ACC112 (cell line): ENCODE measurements around the gene CCDC188.

ENCODE experiments used
- H2AFZ ChIP-seq: fragments of 200-600 bp; sonication (generic); one replicate; pipeline ENCODE4 v1.6.0; 2017; ENCODE audit warnings: antibody characterized with exemption, low read length; ENCODE audit not compliant: unreplicated experiment
- H3K27ac ChIP-seq: fragments of 200-600 bp; sonication (generic); 2 replicates; pipeline ENCODE4 v1.5.1; 2014; ENCODE audit warnings: low read depth, mild to moderate bottlenecking, antibody characterized with exemption, low read length, moderate library complexity
- H3K27me3 ChIP-seq: fragments of 200-600 bp; sonication (generic); 2 replicates; pipeline ENCODE4 v1.6.1; 2014; ENCODE audit warnings: mild to moderate bottlenecking, antibody characterized with exemption, low read length, moderate library complexity, mixed read lengths; ENCODE audit not compliant: insufficient read depth
- H3K36me3 ChIP-seq: fragments of 200-600 bp; sonication (generic); 2 replicates; pipeline ENCODE4 v1.6.1; 2016; ENCODE audit warnings: mild to moderate bottlenecking, antibody characterized with exemption, low read length, moderate library complexity, mixed read lengths; ENCODE audit not compliant: insufficient read depth
- H3K4me1 ChIP-seq: fragments of 200-600 bp; sonication (generic); one replicate; pipeline ENCODE4 v1.6.1; 2016; ENCODE audit warnings: low read length, mixed read lengths; ENCODE audit not compliant: insufficient read depth, unreplicated experiment, control insufficient read depth
- H3K4me3 ChIP-seq: fragments of 200-600 bp; sonication (generic); 2 replicates; pipeline ENCODE4 v1.5.1; 2014; ENCODE audit warnings: mild to moderate bottlenecking, low read depth, low read length
- H3K79me2 ChIP-seq: fragments of 200-600 bp; sonication (generic); one replicate; pipeline ENCODE4 v1.6.0; 2016; ENCODE audit warnings: low read length; ENCODE audit not compliant: control insufficient read depth, unreplicated experiment, insufficient read depth

CCDC188 gene

DNA sequence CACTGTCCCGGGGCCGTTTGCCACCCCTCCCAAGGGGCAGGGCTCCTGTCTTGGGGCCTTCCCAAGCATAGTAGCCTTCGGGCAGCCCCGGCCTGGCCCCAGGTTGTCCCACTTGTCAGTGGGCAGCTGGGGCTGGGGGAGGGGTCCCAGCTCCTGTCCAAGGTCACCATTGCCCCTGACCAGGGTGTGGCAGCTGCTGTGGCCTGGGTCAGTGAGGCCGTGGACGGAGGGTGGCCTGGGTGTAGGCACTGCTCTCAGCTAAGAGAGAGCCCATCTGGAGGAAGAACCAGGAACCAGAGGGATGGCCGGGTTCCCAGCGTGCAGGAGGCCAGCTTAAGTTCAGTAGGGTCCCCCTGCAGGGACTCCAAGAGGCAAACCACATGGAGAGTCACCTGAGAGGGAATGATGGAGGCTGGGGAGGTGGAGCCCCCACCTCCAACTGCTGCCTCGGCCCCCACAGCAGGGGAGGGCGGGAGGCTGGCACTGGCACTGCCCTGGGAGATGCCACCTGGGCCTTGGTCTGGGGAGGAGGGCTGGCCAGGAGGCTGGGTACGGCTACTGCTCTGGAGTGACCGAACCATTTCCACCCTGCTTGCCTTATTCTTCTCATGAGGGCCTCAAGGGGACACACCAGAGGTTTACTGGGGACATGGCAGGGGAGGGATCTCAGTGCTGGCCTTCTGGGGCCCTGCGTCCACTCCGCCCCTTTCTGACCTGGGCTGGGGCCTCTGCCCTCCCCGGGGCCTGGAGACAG, 6.8 kb upstream of the CCDC188 start:
- Histone ChIP-seq H3K4me1 (no peaks in the 10 kb centered on the region), H3K79me2 (no peaks in the 10 kb centered on the region), H3K4me3 (no peak overlapping the region), H3K27me3 (no peaks in the 10 kb centered on the region), H3K27ac (no peak overlapping the region), H2AFZ (no peak overlapping the region), H3K36me3 (no peaks in the 10 kb centered on the region)

DNA sequence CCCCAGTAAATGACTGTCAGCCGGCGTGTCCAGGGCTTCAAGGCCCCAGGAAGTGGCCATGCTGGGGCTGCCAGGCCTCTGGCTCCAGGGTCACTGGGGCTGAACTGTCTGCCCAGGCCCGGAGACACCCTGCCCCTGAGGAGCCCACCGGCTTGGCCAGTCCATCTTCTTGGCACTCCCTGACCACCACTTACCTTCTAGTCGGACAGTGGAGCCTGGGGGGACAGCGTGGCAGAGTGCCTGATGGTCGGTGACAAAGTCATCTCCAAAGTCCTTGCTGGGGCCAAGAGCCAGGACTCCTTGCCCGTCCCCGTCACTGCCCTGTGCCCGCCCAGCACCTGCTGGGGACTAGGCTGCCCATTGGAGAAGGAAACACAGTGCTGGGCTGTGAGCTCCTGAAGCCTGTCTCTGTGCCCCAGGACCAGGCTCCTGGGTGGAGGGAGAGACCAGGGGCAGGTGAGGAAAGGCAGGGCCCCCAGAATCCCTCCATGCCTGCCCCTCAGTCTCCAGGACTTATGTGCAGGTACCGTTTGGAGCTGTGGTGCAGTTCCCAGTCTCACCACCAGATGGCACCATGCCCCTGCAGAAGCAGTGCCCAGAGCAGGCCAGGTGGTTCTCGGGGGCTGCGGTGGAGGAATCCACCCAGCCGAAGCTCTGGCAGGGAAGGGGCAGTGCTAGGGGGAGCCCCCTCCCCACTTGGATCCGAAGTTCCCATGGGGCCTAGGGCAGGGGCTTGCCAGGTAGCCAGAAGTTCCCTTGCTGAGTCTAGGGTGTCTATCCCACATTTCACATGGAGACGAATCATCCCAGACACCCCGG, 6.0 kb upstream of the CCDC188 start:
- Histone ChIP-seq H3K27ac (no peak overlapping the region), H3K4me1 (no peaks in the 10 kb centered on the region), H3K36me3 (no peaks in the 10 kb centered on the region), H2AFZ (no peak overlapping the region), H3K79me2 (no peaks in the 10 kb centered on the region), H3K4me3 (no peak overlapping the region), H3K27me3 (no peaks in the 10 kb centered on the region)

DNA sequence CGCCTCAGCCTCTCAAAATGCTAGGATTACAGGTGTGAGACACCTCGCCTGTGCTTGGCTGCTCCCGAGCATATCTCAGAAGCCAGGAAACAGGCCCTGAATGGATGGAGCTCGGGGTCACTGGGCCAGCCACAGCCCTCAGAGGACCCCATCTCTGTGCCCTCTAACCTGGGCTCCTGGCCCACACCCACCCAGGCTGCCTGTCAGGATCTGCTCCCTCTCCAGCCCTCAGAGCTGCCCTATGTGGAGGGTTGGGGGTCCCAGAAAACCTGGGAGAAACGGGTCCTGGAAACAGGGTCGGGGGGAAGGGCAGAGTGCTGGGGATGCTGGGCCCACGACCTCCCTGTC, 5.2 kb upstream of the CCDC188 start:
- H3K36me3 ChIP-seq, result no peaks in the 10 kb centered on the region

DNA sequence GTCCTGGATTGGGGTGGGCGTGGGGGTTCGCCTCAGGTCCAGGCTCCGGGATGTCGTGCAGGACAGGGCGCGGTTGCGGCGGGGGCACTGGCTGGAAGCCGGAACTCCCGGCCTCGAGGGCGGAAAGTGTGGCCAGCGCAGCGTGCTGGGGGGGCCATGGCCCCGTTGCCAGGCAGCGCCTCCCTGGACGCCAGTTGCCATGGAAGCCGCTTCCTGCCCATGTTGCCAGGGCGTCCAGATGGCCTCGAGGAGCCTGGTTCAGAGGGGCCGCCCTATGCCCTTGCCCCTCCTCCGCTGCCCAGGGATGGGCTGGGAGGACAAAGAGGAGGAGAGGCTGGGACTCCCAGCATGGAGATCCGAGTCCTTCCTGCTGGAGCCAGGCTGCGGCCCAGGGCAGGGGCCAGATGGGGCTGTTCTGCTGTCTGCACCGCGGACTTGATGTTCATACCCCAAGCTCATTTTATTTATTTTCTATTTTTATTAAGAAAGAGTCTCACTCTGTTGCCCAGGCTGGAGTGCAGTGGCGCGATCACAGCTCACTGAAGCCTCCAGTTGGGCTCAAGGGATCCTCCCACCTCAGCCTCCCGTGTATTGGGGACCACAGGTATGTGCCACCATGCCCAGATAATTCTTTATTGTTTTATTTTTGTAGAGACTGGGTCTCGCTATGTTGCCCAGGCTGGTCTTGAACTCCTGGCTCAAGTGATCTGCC, 4.6 kb upstream of the CCDC188 start:
- Histone ChIP-seq H3K79me2 (no peaks in the 10 kb centered on the region), H3K36me3 (no peaks in the 10 kb centered on the region), H3K27ac (no peak overlapping the region), H3K4me1 (no peaks in the 10 kb centered on the region), H3K27me3 (no peaks in the 10 kb centered on the region), H2AFZ (no peak overlapping the region), H3K4me3 (peak overlapping the region; percentile 75)

More for the DNA sequence above, 5.2 kb upstream of the CCDC188 start:
- no peak overlapping the region for H2AFZ ChIP-seq
- no peaks in the 10 kb centered on the region for H3K4me1 ChIP-seq
- no peak overlapping the region for H3K27ac ChIP-seq
- H3K4me3 ChIP-seq, result no peak overlapping the region
- no peaks in the 10 kb centered on the region for H3K27me3 ChIP-seq
- H3K79me2 ChIP-seq, result no peaks in the 10 kb centered on the region

DNA sequence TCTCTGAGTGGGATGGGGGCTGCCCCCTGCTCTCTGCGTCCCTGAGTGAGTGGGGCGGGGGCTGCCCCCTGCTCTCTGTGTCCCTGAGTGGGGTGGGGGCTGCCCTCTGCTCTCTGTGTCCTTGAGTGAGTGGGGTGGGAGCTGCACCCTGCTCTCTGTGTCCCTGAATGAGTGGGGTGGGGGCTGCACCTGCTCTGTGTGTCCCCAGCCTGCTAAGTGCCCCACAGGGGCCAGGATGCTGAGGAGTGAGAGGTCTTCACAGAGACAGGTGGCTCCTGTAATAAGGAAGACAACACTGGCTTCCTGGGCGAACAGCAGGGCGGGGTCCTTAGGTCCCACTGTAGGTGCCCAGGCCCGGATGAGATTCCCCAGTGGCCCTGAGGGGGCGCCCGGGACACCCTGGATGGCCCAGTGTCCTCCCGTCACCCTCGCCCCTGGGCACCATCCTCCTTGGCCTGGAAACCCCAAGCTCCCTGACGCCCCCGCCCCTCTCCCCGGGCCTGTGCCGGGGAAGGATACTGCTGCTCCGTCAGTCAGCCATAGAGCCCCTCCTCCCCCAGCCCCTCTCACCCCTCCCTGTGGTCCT, 3.8 kb upstream of the CCDC188 start:
- H3K4me3 ChIP-seq, result peak overlapping the region; percentile 75

DNA sequence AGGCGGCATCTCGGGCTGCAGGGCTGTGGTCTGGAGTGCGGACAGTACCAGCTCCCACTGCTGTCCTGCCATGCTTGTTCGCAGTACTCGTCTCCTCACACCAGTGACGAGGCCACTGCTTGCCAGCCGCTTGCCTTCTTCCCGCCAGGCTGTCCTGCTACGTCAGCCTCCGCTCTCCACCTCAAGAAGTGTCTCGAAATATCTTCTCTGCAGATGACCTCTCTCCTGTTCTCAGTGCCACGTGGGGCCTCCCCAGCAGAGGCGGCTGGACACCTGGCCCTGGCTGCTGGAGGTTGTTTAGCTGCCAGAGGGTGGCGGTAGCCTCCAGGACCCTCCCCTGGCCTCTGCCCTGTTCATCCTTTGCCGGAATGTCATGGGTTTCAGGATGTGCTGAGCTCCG, 3.1 kb upstream of the CCDC188 start:
- Histone ChIP-seq H3K4me3 (no peak overlapping the region), H2AFZ (no peak overlapping the region), H3K4me1 (no peaks in the 10 kb centered on the region), H3K79me2 (no peaks in the 10 kb centered on the region), H3K27me3 (no peaks in the 10 kb centered on the region), H3K27ac (no peak overlapping the region), H3K36me3 (no peaks in the 10 kb centered on the region)

More for the DNA sequence above, 3.8 kb upstream of the CCDC188 start:
- no peaks in the 10 kb centered on the region for H3K79me2 ChIP-seq
- no peaks in the 10 kb centered on the region for H3K4me1 ChIP-seq
- H3K36me3 ChIP-seq, result no peaks in the 10 kb centered on the region
- H3K27ac ChIP-seq, result no peak overlapping the region
- no peaks in the 10 kb centered on the region for H3K27me3 ChIP-seq
- H2AFZ ChIP-seq, result peak overlapping the region; percentile 2

DNA sequence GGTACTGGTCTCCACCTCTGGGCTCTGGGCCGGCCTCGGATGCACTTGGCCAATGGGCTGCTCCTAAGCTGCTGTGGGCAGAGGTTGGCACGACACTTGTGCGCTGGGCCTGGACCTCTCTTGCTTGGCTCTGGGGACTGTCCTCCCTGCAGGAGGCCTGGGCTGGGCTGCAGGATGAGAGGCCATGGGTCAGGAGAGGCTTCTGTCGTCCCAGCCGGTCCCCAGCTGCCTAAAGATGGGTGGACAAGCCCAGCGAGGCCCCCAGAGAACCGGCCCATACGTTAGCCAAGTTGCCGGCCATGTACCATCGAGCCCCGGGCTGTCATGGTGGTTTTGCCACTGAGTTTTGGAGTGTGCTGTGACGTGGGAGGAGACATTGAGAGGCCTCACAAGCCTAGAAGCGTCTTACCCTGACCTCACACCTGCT, 1.6 kb upstream of the CCDC188 start:
- Histone ChIP-seq H3K4me3 (no peak overlapping the region), H3K4me1 (no peaks in the 10 kb centered on the region), H3K79me2 (no peaks in the 10 kb centered on the region), H3K27me3 (no peaks in the 10 kb centered on the region), H2AFZ (no peak overlapping the region), H3K27ac (no peak overlapping the region), H3K36me3 (no peaks in the 10 kb centered on the region)

- Histone ChIP-seq H2AFZ (no peak overlapping the region), H3K36me3 (no peaks in the 10 kb centered on the region), H3K27ac (no peak overlapping the region), H3K79me2 (no peaks in the 10 kb centered on the region), H3K27me3 (no peaks in the 10 kb centered on the region), H3K4me1 (no peaks in the 10 kb centered on the region), H3K4me3 (no peak overlapping the region)
These were observed 377 bp upstream of the CCDC188 start for GRCh38 chr22:20151276-20151588.

GRCh38 chr22:20149257-20150250, 1.3 kb downstream of the CCDC188 start:
- H3K79me2 ChIP-seq, result no peaks in the 10 kb centered on the region
- no peak overlapping the region for H2AFZ ChIP-seq
- no peaks in the 10 kb centered on the region for H3K27me3 ChIP-seq
- no peak overlapping the region for H3K4me3 ChIP-seq
- H3K27ac ChIP-seq, result no peak overlapping the region
- no peaks in the 10 kb centered on the region for H3K36me3 ChIP-seq
- H3K4me1 ChIP-seq, result no peaks in the 10 kb centered on the region

DNA sequence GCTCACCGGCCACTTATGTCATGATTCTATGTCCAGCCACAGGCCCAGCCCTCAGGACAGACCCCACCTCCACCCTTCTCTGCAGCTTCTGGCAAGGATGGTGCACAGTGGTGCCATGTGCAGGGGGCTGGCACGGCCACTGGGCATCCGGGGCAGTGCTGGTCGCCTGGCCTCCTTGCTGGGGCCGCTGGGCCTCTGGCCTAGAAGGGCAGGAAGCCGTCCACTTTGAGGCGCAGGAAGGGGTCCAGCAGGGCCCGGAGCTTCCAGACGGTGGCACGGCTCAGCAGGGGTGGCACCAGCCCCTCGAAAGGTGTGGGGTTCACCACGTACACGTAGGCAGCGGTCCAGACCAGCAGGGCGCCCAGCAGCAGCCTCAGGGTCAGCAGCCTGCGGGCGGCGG, 2.4 kb downstream of the CCDC188 start:
- Histone ChIP-seq H3K79me2 (no peaks in the 10 kb centered on the region), H3K27me3 (no peaks in the 10 kb centered on the region), H3K27ac (no peak overlapping the region), H3K4me3 (no peak overlapping the region), H3K4me1 (no peaks in the 10 kb centered on the region), H2AFZ (no peak overlapping the region), H3K36me3 (no peaks in the 10 kb centered on the region)
